CD4-positive, alpha-beta T cell treated with Interferon alpha-2 for 1 hour (primary cell): ENCODE data around the gene CREBZF.

Experiments used
- DNase-seq, 2 donors: peaks; one replicate each; pipeline ENCODE4 v3.0.0-alpha.2; 2020 to 2022

CREBZF gene, protein sequence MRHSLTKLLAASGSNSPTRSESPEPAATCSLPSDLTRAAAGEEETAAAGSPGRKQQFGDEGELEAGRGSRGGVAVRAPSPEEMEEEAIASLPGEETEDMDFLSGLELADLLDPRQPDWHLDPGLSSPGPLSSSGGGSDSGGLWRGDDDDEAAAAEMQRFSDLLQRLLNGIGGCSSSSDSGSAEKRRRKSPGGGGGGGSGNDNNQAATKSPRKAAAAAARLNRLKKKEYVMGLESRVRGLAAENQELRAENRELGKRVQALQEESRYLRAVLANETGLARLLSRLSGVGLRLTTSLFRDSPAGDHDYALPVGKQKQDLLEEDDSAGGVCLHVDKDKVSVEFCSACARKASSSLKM

DNA sequence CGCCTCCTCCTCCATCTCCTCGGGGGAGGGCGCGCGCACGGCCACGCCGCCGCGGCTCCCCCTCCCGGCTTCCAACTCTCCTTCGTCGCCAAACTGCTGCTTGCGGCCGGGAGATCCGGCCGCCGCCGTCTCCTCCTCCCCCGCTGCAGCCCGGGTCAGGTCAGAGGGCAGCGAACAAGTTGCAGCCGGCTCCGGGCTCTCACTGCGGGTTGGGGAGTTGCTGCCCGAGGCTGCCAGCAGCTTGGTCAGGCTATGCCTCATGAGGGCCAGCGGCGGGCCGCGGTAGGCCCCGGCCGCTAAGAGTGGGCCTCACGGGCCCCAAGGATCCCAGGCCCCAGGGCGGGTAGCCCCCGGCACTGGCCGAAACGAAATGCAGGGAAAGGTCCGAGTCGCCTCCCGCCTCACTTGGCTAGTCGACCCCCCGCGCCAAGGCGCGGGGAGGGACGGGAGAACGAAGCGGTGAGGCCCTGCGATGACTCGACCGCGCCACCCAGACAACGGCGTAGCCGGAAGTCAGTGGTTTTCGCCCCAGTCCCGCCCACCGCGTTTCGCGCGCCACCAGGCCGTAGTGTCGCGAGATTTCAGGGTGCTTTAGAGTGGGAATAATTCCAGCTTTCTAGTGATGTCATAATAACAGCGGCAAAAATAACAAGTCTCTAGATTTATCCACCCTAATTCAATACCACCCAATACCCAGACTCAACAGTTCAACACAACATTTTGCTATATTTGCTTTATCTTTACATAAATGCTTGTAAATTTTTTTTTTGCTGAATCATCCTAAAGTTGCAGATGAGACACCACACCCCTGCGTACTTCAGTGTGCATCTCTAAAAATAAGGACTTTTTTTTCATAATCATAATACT lies at the start of gene CREBZF:
CREBZF (minus strand) TSS at position 515 of the 867 bp plus-strand sequence; CDS start at position 261, 254 bp downstream.
- peak; percentile 92 to 95 for DNase-seq

DNA sequence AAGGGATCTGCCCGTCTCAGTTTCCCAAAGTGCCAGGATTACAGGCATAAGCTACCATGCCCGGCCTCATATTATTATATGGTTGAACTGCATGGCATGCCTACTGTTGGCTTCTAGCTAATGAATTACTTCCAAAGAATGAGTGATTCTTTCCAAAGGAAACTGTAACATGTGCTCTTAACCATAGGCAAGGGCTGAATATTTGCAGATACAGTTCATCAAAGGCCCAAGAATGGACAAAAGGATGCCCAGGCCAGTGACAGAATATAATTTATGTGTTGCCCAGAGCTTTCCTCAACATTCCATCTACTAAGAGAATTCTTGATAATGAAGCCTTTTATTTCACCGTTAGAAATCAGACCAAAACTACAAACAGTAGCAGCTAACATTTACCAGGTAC lies 48.0 kb upstream of the CREBZF start:
- DNase-seq, result no peak

DNA sequence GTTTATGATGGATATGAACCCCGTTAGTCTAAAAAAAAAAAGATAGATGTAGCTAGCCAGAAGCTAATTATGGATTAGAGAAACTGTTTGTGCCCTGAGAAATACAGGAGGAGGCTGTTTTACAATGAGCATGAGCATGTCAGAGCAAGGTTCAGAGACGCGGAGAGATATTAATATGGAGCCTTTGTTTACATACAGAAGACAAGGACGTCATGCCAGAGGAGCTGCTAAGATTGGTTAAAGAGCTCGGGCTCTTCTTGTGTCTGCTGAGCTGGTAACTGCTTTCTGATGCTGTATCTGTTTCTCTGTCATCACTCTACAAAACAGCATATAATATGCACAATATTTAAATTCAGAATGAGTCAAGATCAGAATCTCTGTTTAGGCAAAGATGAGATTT lies 46.0 kb upstream of the CREBZF start:
- DNase-seq, result no peak

- DNase-seq, result no peak
Observed at GRCh38 chr11:85709941-85710702, 45.2 kb upstream of the CREBZF start.

GRCh38 chr11:85705800-85706199 lies 40.9 kb upstream of the CREBZF start:
- no peak for DNase-seq

GRCh38 chr11:85704967-85705366 lies 40.0 kb upstream of the CREBZF start:
- no peak for DNase-seq

DNA sequence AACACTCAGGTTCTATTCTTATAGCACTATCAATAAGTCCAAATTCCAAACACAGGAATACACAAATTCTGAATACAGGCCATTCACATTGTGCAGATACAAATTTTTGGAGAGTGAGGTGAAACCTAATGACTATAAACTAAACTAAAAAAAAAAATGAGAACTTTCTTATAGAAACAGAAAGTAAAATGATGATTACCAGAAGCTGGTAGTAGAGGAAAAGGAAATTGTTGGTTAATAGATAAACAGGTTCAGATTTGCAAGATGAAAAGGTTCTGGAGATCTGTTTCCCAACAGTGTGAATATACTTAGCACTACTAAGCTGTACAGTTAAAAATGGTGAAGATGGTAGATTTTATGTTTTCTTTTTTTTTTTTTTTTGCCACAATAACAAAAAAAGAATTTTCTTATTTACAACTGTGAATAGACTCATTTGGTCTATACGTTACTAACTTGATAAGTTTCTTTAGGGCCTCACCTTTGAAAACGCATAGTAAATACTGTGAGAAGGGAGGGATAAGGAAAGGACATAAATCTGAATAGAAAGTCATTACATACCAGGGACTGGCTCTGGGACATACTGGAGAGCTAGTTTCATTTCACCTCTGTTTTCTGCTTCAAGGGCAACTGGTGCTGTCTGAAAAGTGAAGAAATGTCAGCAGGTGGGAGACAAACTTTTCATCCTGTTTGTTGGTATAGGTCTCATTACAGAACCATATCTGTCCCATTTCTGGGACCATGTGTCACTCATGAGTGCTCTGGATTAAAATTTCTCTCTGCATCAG lies 35.2 kb upstream of the CREBZF start:
- DNase-seq, result peak in 1 of 2 donors; percentile 63

GRCh38 chr11:85698195-85698594 lies 33.3 kb upstream of the CREBZF start:
- DNase-seq, result no peak

GRCh38 chr11:85697747-85698146 lies 32.8 kb upstream of the CREBZF start:
- DNase-seq, result no peak

DNA sequence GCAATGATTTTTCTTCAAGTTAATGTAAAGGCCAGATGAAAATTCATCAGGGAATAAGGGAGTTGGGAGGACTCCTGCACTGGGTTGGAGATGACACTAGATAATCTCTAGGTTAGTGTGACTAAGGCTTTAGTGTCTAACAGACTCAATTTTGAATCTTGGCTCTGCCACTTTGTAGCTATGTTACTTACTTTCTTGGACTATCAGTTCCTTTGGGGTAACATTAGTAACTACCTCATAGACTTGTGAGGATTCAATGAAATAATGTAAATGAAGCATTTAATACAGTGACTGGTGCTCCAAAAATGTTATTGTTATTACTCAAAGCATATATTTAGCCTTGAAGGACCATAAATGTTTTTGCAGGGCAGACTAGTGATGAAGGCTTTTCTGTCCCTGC lies 30.6 kb upstream of the CREBZF start:
- DNase-seq, result no peak

- peak; percentile 27 to 67 for DNase-seq
Observed at GRCh38 chr11:85694385-85694980, 29.6 kb upstream of the CREBZF start.

GRCh38 chr11:85685820-85686459 lies 21.0 kb upstream of the CREBZF start, which contains the start of gene CCDC89:
CCDC89 (minus strand) TSS chr11:85686195; CDS start chr11:85686130, 65 bp downstream.
- no peak for DNase-seq

DNA sequence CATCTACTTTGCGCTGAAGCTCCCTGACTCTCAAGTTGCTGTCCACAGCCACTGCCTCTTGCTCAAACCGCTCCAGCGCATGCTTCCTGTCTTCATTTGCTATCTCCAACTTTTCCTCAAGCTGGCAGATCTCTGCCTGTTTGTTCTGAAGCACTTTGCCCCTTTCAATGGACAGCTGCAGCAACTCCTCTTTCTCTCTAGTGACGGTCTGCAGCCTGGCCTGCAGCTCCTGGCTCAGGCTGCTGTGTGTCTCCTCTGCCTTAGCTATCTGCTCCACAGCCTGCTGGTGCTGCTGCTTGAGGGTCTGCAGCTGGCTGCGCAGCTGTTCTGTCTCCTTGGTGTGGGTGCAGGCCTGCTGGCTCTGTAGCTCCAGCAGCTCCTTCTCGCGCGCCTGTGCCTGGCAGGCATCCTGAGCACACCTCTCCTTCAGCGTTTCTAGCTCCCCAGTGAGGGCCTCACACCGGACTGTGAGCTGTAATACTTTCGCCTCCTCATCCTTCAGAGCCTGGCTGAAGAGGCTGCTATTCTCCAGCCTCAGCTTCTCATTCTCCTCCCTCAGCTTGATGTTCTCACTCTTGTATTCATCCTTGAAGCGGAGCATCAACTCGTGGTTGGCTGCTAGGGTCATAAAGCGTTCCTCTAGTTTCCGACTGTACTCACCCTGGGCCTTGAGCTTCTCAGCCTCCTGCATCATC lies 20.3 kb upstream of the CREBZF start:
- no peak for DNase-seq

DNA sequence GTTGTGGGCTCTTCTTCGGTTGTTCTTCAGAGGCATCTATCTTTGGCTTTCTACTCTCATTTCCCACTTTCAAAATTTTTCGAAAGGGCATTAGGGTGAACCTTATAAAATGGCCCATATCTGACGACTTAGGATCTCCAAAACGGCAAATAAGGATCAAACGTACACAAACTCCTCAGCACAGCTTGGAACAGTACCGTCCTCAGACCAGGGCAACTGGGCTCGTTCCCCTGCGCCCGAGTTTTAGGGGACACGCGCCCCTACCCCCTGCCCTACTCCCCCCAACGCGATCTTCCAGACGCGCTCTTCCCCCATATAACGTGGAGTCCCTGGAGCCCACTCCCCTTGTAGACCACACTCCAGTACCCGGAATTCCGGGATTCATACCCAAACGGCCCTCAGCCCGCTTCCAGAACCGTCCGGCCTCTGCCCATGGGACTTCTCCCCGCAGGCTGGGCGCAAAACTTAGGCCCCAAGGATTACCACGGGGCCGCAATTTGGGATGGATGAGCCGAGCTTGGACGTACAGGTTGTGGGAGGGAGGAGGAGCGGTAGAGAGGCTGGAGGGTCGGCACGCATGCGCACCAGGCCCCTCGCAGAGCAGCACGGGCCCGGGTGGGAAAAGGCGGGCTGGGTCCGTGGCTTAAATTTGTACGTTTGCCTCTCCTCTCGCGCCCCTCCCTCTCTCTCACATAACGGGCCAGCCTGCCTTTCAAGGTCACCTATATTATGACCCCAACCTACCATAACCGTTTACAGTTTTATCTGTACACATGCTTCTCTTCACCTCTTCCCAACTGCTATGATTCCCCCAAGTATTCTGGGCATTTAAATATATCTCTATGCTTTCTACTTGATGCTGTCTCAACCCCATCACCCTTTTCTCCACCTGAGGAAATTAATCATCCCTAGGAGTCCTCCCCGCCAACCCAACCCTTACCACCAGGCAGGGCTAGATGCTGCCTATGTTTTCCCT lies 17.7 kb upstream of the CREBZF start:
- peak; percentile 67 to 70 for DNase-seq

DNA sequence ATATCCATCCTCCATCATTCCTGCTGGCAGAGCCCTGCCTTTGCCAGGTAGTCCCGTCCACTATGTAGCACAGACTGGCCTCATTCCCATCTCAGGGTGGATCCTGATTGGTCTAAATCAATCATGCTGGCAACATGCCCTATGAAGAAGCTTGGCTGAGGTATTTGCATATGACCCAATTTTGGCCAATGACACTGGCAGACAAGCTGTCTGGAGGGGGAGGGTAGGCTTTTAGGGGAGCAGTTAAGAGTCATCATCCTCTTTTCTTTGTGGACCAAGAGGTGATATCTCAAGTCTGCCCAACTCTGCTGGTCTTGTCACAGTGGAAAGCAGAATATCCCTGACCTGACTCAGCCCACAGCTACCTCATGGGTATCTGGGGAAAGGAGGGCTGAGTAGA lies 16.0 kb upstream of the CREBZF start:
- no peak for DNase-seq

DNA sequence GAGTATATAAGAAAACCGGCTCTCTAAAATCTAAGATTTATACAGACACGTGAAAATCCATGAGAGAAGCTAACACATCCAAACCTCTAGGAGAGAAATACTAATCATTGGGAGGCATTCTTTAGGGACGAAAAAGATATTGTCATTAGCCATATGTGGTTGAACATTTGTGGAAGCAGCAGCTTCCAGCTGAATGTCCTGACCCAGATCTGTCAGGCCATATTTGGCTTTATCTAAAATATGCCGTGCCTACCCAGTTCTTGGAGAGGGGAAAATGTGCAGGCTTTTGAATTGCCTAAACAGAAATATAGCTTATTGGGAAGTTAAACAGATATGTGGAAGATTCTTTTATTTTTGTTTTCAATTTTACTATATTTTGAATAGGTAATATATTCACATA lies 14.6 kb upstream of the CREBZF start:
- no peak for DNase-seq

- DNase-seq, result no peak
Observed at GRCh38 chr11:85673393-85673792, 8.5 kb upstream of the CREBZF start.

GRCh38 chr11:85672105-85672902 lies 7.4 kb upstream of the CREBZF start:
- no peak for DNase-seq
